ENCODE results near the gene CAMTA2. TPM values are rescaled to one million over a fixed set of nuclear protein-coding genes. Genes with fewer than 3 reads are reported as not detected.

Gene CAMTA2
- total and polyA plus RNA-seq, 9 of the 15 experiments (the other 6 are each of a cell fraction or from before 2014, with no cell fraction given): 0.24 to 25.1 (median 6.3) TPM

GRCh38 chr17:4968486-4969046, 18.9 kb downstream of the CAMTA2 start:
- Histone ChIP-seq H3K36me3 (ENCODE audit: control insufficient read depth, insufficient read depth, low read length) (peaks cover 53% of the 10 kb centered on the region; the same call in 2 of the 3 replicates), H3K4me3 (peak overlapping the region; percentile 70), H4K20me1 (replicated peaks; ENCODE audit: control insufficient read depth, insufficient read depth, low read length) (no peaks in the 10 kb centered on the region), H3K4me2 (ENCODE audit: insufficient read depth, low read length) (peak overlapping the region; percentile 89), H3K4me1 (replicated peaks in 1 of 2; ENCODE audit: control insufficient read depth in 2 of 2, insufficient read depth in 2 of 2, low read length in 2 of 2) (peaks cover 23 to 25% of the 10 kb centered on the region in 2 experiments), H3K79me2 (ENCODE audit: control insufficient read depth, insufficient read depth, low read length) (peaks cover 26% of the 10 kb centered on the region), H3K9ac (ENCODE audit: insufficient read depth in 1 of 2, low read depth in 2 of 2, low read length in 2 of 2) (peak overlapping the region; percentile 89 to 94), H2AFZ (ENCODE audit: low read depth, low read length) (no peak overlapping the region), H3K27me3 (ENCODE audit: control insufficient read depth in 2 of 2, insufficient read depth in 2 of 2, low read length in 2 of 2) (no peaks in the 10 kb centered on the region), H3K27ac (ENCODE audit: extremely low read depth, low read depth, low read length) (peak overlapping the region; percentile 95), H3K9me3 (replicated peaks; ENCODE audit: control insufficient read depth, insufficient read depth, low read depth, low read length) (no peaks in the 10 kb centered on the region), H3K9me1 (ENCODE audit: control insufficient read depth, insufficient read depth, low read length) (no peaks in the 10 kb centered on the region)
- CTCF ChIA-PET (ENCODE audit: low intra/inter-chr PET ratio): no interaction called here
- BruUV-seq (replicated peaks): TSS peak; percentile 65
- ATAC-seq (no peak), FAIRE-seq (no peak), DNase-seq (ENCODE audit: extremely low read depth in 1 of 4, low spot score in 3 of 4) (peak in 3 of 4 experiments; percentile 16 to 22 (median 22))
- TF ChIP-seq LEF1 (IDR thresholded peaks at IDR 0.05): no peak
- no peak for TF ChIP-seq ZNF143 (CRISPR knock-in tag; IDR thresholded peaks at IDR 0.05)
- TF ChIP-seq ZNF592 (IDR thresholded peaks at IDR 0.05): peak; percentile 10; the same call in 1 of the 2 replicates
- TF ChIP-seq MYC (IDR thresholded peaks at IDR 0.05; ENCODE audit: low read depth, low read length): 0 out of 2 replicates have a peak, but pooled peaks have one; percentile 22
- TF ChIP-seq MYC (CRISPR knock-in tag; IDR thresholded peaks at IDR 0.05; ENCODE audit: borderline replicate concordance, low read depth): no peak
- TF ChIP-seq ZNF398 (CRISPR knock-in tag; IDR thresholded peaks at IDR 0.05): no peak
- peak; percentile 13; the same call in 1 of the 2 replicates for TF ChIP-seq USF1 (CRISPR knock-in tag; IDR thresholded peaks at IDR 0.05)
- peak; percentile 75 for TF ChIP-seq ZNF263 (CRISPR knock-in tag; IDR thresholded peaks at IDR 0.05; ENCODE audit: borderline replicate concordance)
- TF ChIP-seq ZBTB17 (CRISPR knock-in tag; IDR thresholded peaks at IDR 0.05): no peak
- POLR2A ChIA-PET: interaction anchor here (0.6 to 1.4 kb wide), 6 partner anchors 11 to 865 kb away, joined by 3 to 8 read pairs (median 6); partner anchors contain the start of gene CAMTA2
- in situ Hi-C loops (cut with MboI): no loop called here
- intact Hi-C loops (cut with micrococcal nuclease): loop anchor here (10.0 kb wide), 1 partner anchor 64 kb away; the partner anchor contains the start of gene CHRNE
- 47% methylated on average over 7 of the region's 23 CpGs for WGBS (ENCODE audit: insufficient coverage, low coverage, missing lambda C conversion rate)
